Endothelial cell of umbilical vein (primary cell): ENCODE results near the gene SHISA7. TPM values are rescaled to one million over a fixed set of nuclear protein-coding genes. Genes with fewer than 3 reads are reported as not detected.
A peak's percentile ranks its signal among the peaks of the same experiment; 100 is the strongest.

Experiments
- BruUV-seq: library from RNA; stranded (reverse); fragments of 400-500 nt; replicated peaks from 2 replicates; lab custom pipeline; 2021; lab: Mats Ljungman, UMichigan
- CTCF ChIA-PET: fragments of 300-600, 350-600 bp; sonication (Branson Sonifier 250); formaldehyde crosslinking; loops from one replicate; lab custom pipeline; 2021; ENCODE audit warnings: antibody characterized with exemption, inconsistent platforms; lab: Charles Lee
- POLR2A ChIA-PET: fragments of 300-600, 350-600 bp; sonication (Branson Sonifier 250); formaldehyde crosslinking; loops from one replicate; lab custom pipeline; 2021; ENCODE audit warnings: antibody characterized with exemption, inconsistent platforms; lab: Charles Lee
- DNase-seq: peaks from one replicate; pipeline ENCODE4 v3.0.0-alpha.2; 2011; ENCODE audit warnings: low read depth, low spot score
- FAIRE-seq: peaks from 2 replicates; lab custom pipeline; 2011; peaks lifted over from hg19 to GRCh38; lab: Jason Lieb, UNC
- H2AFZ ChIP-seq: 2 replicates; pipeline ENCODE4 v1.6.0; 2012; ENCODE audit warnings: low read depth, low read length, control low read depth, inconsistent platforms
- H3K27ac ChIP-seq: 2 replicates; pipeline ENCODE4 v1.5.1; 2011; ENCODE audit warnings: low read depth, mild to moderate bottlenecking, control low read depth, low read length, moderate library complexity; ENCODE audit not compliant: insufficient read depth
- H3K27me3 ChIP-seq, 2 experiments: 2 replicates each; pipeline versions ENCODE4 v1.6.0 to v1.6.1; 2011; ENCODE audit warnings: low read length in 2 of 2, mixed read lengths in 1 of 2; ENCODE audit not compliant: control insufficient read depth in 2 of 2, insufficient read depth in 2 of 2
- H3K36me3 ChIP-seq, 2 experiments: 2 replicates in 1 of 2; 3 replicates in 1 of 2; pipeline ENCODE4 v1.5.1; 2011; ENCODE audit warnings: low read length in 2 of 2, mild to moderate bottlenecking in 1 of 2, moderate library complexity in 1 of 2; ENCODE audit not compliant: control insufficient read depth in 2 of 2, insufficient read depth in 2 of 2; ENCODE audit errors: extremely low read depth in 1 of 2
- H3K4me1 ChIP-seq: 3 replicates; pipeline ENCODE4 v1.5.1; 2011; ENCODE audit warnings: mild to moderate bottlenecking, low read length; ENCODE audit not compliant: control insufficient read depth, insufficient read depth; ENCODE audit errors: extremely low read depth
- H3K4me2 ChIP-seq: 2 replicates; pipeline ENCODE4 v1.6.1; 2011; ENCODE audit warnings: low read length, control low read depth, mixed read lengths; ENCODE audit not compliant: insufficient read depth
- H3K4me3 ChIP-seq, 3 experiments: fragments of 200-600 bp in 1 of 3; sonication (generic), shearing (Covaris generic) in 1 of 3; replicated peaks in 1 of 3; 2 replicates each; pipeline ENCODE4 v1.5.1; 2011 to 2016; ENCODE audit warnings: control low read depth in 3 of 3, low read length in 3 of 3, mild to moderate bottlenecking in 2 of 3, inconsistent platforms in 1 of 3, low read depth in 1 of 3, moderate library complexity in 1 of 3; ENCODE audit not compliant: insufficient read depth in 1 of 3
- H3K79me2 ChIP-seq: 2 replicates; pipeline ENCODE4 v1.6.0; 2012; ENCODE audit warnings: low read length, inconsistent platforms; ENCODE audit not compliant: control insufficient read depth, insufficient read depth
- H3K9ac ChIP-seq: replicated peaks from 2 replicates; pipeline ENCODE3; 2011; ENCODE audit warnings: low read length, control low read depth; ENCODE audit not compliant: insufficient read depth; ENCODE audit errors: extremely low read depth
- H3K9me1 ChIP-seq: replicated peaks from 3 replicates; pipeline ENCODE4 v1.6.0; 2011; ENCODE audit warnings: mild to moderate bottlenecking, low read length; ENCODE audit not compliant: control insufficient read depth, insufficient read depth; ENCODE audit errors: extremely low read depth
- H3K9me3 ChIP-seq: replicated peaks from 2 replicates; pipeline ENCODE4 v1.5.1; 2012; ENCODE audit warnings: low read length, inconsistent platforms; ENCODE audit not compliant: control insufficient read depth, insufficient read depth
- H4K20me1 ChIP-seq: replicated peaks from 2 replicates; pipeline ENCODE3; 2011; ENCODE audit warnings: mild to moderate bottlenecking, low read length; ENCODE audit not compliant: control insufficient read depth, insufficient read depth; ENCODE audit errors: extremely low read depth
- CTCF ChIP-seq, 2 donors: IDR thresholded peaks; 1 replicate in 1 of 2; 2 replicates in 1 of 2; pipeline ENCODE4 v1.5.1; 2011; ENCODE audit warnings: low read length in 2 of 2, mild to moderate bottlenecking in 2 of 2, moderate library complexity in 2 of 2, control low read depth in 1 of 2, inconsistent platforms in 1 of 2, low read depth in 1 of 2; ENCODE audit not compliant: insufficient read depth in 1 of 2; ENCODE audit errors: extremely low read depth in 1 of 2
- FOS ChIP-seq: IDR thresholded peaks from 2 replicates; pipeline ENCODE4 v1.6.1; 2011; ENCODE audit warnings: mild to moderate bottlenecking, low read length, moderate library complexity, borderline replicate concordance; ENCODE audit not compliant: insufficient read depth
- GATA2 ChIP-seq: IDR thresholded peaks from 2 replicates; pipeline ENCODE4 v1.7.0; 2011; ENCODE audit warnings: low read depth, mild to moderate bottlenecking, moderate library complexity, mixed read lengths, low read length; ENCODE audit not compliant: insufficient read length, insufficient read depth
- JUN ChIP-seq: IDR thresholded peaks from 2 replicates; pipeline ENCODE4 v1.6.1; 2011; ENCODE audit warnings: borderline replicate concordance, low read depth; ENCODE audit not compliant: insufficient read length, insufficient read depth
- MAX ChIP-seq: IDR thresholded peaks from 2 replicates; pipeline ENCODE4 v1.6.1; 2011; ENCODE audit not compliant: insufficient read depth, insufficient read length
- MYC ChIP-seq: IDR thresholded peaks from one replicate; pipeline ENCODE4 v1.6.1; 2011; ENCODE audit warnings: mild to moderate bottlenecking, low read depth, low read length
- POLR2A ChIP-seq: IDR thresholded peaks from 2 replicates; pipeline ENCODE4 v1.6.1; 2012; ENCODE audit warnings: low read depth, mild to moderate bottlenecking, control low read depth, low read length
- POLR2AphosphoS5 ChIP-seq: IDR thresholded peaks from 2 replicates; pipeline ENCODE4 v1.6.1; 2012; ENCODE audit warnings: low read depth, mild to moderate bottlenecking, control low read depth, low read length, moderate library complexity; ENCODE audit not compliant: insufficient read depth
- dilution Hi-C: fragments of 300-500 bp; cut with MboI; formaldehyde crosslinking; loops from one replicate; pipeline ENCODE4 v1.15.0; 2019; ENCODE audit warnings: low sequenced_read_pairs; ENCODE audit not compliant: extremely low pct_ligation_motif_present
- intact Hi-C: fragments of 100-400 bp; cut with micrococcal nuclease; formaldehyde crosslinking; loops from one replicate; pipeline ENCODE4 v1.10.0; 2022
- polyA plus RNA-seq, 4 experiments: library from polyadenylated mRNA; depleted of rRNA in 3 of 4; stranded (reverse) in 3 of 4; unstranded in 1 of 4; fragments of >200 nt; gene quantifications; 2 replicates each; pipeline versions ENCODE4 v1.2.1 to v1.2.3, GENCODE V29; 2011 to 2012; ENCODE audit warnings: missing spikeins in 1 of 4
- total RNA-seq: library from RNA; stranded (reverse); gene quantifications from 2 replicates; pipeline ENCODE4 v1.2.3, GENCODE V29; 2021

The SHISA7 gene
- total and polyA plus RNA-seq, 2 donors (not counting 3 experiments of a cell fraction or from before 2014, with no cell fraction given), result not detected

- FAIRE-seq (no peak), DNase-seq (no peak)
- ChIA-PET CTCF (interaction anchor here (0.7 to 1.6 kb wide), 5 partner anchors 8 to 104 kb away, joined by 3 to 4 read pairs (median 3); partner anchors contain the start of genes KMT5C and TMEM238), POLR2A (interaction anchor here (0.7 to 1.1 kb wide), 2 partner anchors 19 kb away, joined by 3 to 6 read pairs; no protein-coding TSS in a partner anchor)
- peaks cover 13% of the 10 kb centered on the region for H3K4me1 ChIP-seq
- peaks cover 14 to 21% of the 10 kb centered on the region in 2 experiments for H3K36me3 ChIP-seq
- dilution Hi-C loops (no loop called here), intact Hi-C loops (no loop called here)
- no TSS peak for BruUV-seq
- peak overlapping the region; percentile 59 for H3K4me2 ChIP-seq
- H3K9me1 ChIP-seq, result no peaks in the 10 kb centered on the region
- no peaks in the 10 kb centered on the region for H3K9me3 ChIP-seq
- H3K9ac ChIP-seq, result no peak overlapping the region
- no peaks in the 10 kb centered on the region for H4K20me1 ChIP-seq
- H2AFZ ChIP-seq, result no peak overlapping the region
- H3K4me3 ChIP-seq, result peak overlapping the region in 1 of 3 experiments; percentile 63
- no peak for TF ChIP-seq FOS
- no peak for TF ChIP-seq JUN
- TF ChIP-seq CTCF (IDR thresholded peaks at IDR 0.05; ENCODE audit: extremely low read depth in 1 of 2, insufficient read depth in 1 of 2, low read depth in 1 of 2, low read length in 2 of 2), result no peak
- no peak for TF ChIP-seq POLR2AphosphoS5
- no peak for TF ChIP-seq MAX
- no peak for TF ChIP-seq MYC
- TF ChIP-seq POLR2A, result no peak
- no peak for TF ChIP-seq GATA2
- peaks cover 53% of the 10 kb centered on the region for H3K79me2 ChIP-seq
- no peak overlapping the region for H3K27ac ChIP-seq
- no peaks in the 10 kb centered on the region for H3K27me3 ChIP-seq
Measured at GRCh38 chr19:55405638-55406037, 37.5 kb downstream of the SHISA7 start.
